CD4-positive, alpha-beta T cell treated with Interleukin-17A for 1 hour (primary cell): ENCODE measurements around the gene FYB1.

ENCODE experiments used
- DNase-seq: peaks from one replicate; pipeline ENCODE4 v3.0.0-alpha.2; 2020

The FYB1 gene

GRCh38 chr5:39157701-39158100, 61.7 kb downstream of the FYB1 start:
- DNase-seq, result no peak

- DNase-seq, result no peak
These were observed 63.3 kb downstream of the FYB1 start for GRCh38 chr5:39156082-39156481.

- no peak for DNase-seq
These were observed 67.6 kb downstream of the FYB1 start for GRCh38 chr5:39151745-39152144.

- DNase-seq, result no peak
These were observed 69.4 kb downstream of the FYB1 start for GRCh38 chr5:39149966-39150365.

- DNase-seq, result peak; percentile 70
These were observed 70.3 kb downstream of the FYB1 start for GRCh38 chr5:39148983-39149534.

GRCh38 chr5:39146831-39147540, 72.4 kb downstream of the FYB1 start:
- DNase-seq, result no peak

GRCh38 chr5:39143151-39143860, 76.1 kb downstream of the FYB1 start:
- DNase-seq, result no peak

- DNase-seq, result no peak
These were observed 78.7 kb downstream of the FYB1 start for GRCh38 chr5:39140558-39141168.

- DNase-seq, result no peak
These were observed 80.5 kb downstream of the FYB1 start for GRCh38 chr5:39138892-39139291.

- DNase-seq, result no peak
These were observed 81.4 kb downstream of the FYB1 start for GRCh38 chr5:39137819-39138451.

- no peak for DNase-seq
These were observed 82.0 kb downstream of the FYB1 start for GRCh38 chr5:39137391-39137790.

GRCh38 chr5:39132792-39133191, 86.6 kb downstream of the FYB1 start:
- DNase-seq, result no peak

- DNase-seq, result no peak
These were observed 87.3 kb downstream of the FYB1 start for GRCh38 chr5:39132128-39132447.

GRCh38 chr5:39131210-39132127, 87.9 kb downstream of the FYB1 start:
- DNase-seq, result no peak

- DNase-seq, result no peak
These were observed 88.6 kb downstream of the FYB1 start for GRCh38 chr5:39130716-39131115.

GRCh38 chr5:39121922-39122321, 97.4 kb downstream of the FYB1 start:
- no peak for DNase-seq

- no peak for DNase-seq
These were observed 98.0 kb downstream of the FYB1 start for GRCh38 chr5:39121315-39121714.

- DNase-seq, result no peak
These were observed 99.3 kb downstream of the FYB1 start for GRCh38 chr5:39120052-39120420.

- DNase-seq, result no peak
These were observed 99.8 kb downstream of the FYB1 start for GRCh38 chr5:39119404-39120051.

GRCh38 chr5:39118638-39119037, 100.7 kb downstream of the FYB1 start:
- no peak for DNase-seq

- no peak for DNase-seq
These were observed 102.0 kb downstream of the FYB1 start for GRCh38 chr5:39117401-39117800.
